GM23338 (cell line): ENCODE data around the gene DOCK1. TPM values are rescaled to one million over a fixed set of nuclear protein-coding genes. Genes with fewer than 3 reads are reported as not detected.

Experiments used
- ATAC-seq: fragments of 200-7000 bp; cut with Tn5 transposase; 3 replicates; pipeline ENCODE4 v1.9.1; 2020
- DNase-seq: peaks from one replicate; pipeline ENCODE4 v3.0.0-alpha.2; 2015; ENCODE audit warnings: low spot score
- H2AFZ ChIP-seq: fragments of 200-600 bp; sonication (generic); 2 replicates; pipeline ENCODE4 v1.8.0; 2016; ENCODE audit warnings: antibody characterized with exemption, mild to moderate bottlenecking, moderate library complexity
- H3F3A ChIP-seq: fragments of 200-600 bp; sonication (generic); replicated peaks from 2 replicates; pipeline ENCODE4 v1.8.0; 2017; ENCODE audit warnings: antibody characterized with exemption, mixed run types, low read depth
- H3K27ac ChIP-seq: fragments of 200-600 bp; sonication (generic); 2 replicates; pipeline ENCODE4 v1.6.1; 2016; ENCODE audit warnings: low read depth
- H3K27me3 ChIP-seq: fragments of 200-600 bp; sonication (generic); 2 replicates; pipeline ENCODE4 v1.8.0; 2016; ENCODE audit warnings: mild to moderate bottlenecking, mixed run types, moderate library complexity; ENCODE audit not compliant: insufficient read depth
- H3K36me3 ChIP-seq: fragments of 200-600 bp; sonication (generic); 2 replicates; pipeline ENCODE4 v1.8.0; 2016; ENCODE audit warnings: mild to moderate bottlenecking; ENCODE audit not compliant: insufficient read depth
- H3K4me1 ChIP-seq: fragments of 200-600 bp; sonication (generic); 2 replicates; pipeline ENCODE4 v1.8.0; 2016; ENCODE audit warnings: mild to moderate bottlenecking, moderate library complexity; ENCODE audit not compliant: insufficient read depth
- H3K4me2 ChIP-seq: fragments of 200-600 bp; sonication (generic); 2 replicates; pipeline ENCODE4 v1.7.1; 2017; ENCODE audit warnings: mixed run types
- H3K4me3 ChIP-seq: fragments of 200-600 bp; sonication (generic); 2 replicates; pipeline ENCODE4 v1.6.1; 2016; ENCODE audit warnings: mixed run types
- H3K79me2 ChIP-seq: fragments of 200-600 bp; sonication (generic); replicated peaks from 2 replicates; pipeline ENCODE4 v1.8.0; 2017; ENCODE audit warnings: mild to moderate bottlenecking; ENCODE audit not compliant: insufficient read depth
- H3K9me2 ChIP-seq: fragments of 200-600 bp; sonication (generic); 2 replicates; pipeline ENCODE4 v1.8.0; 2017; ENCODE audit not compliant: insufficient read depth
- H4K20me1 ChIP-seq: fragments of 200-600 bp; sonication (generic); replicated peaks from 2 replicates; pipeline ENCODE4 v1.8.0; 2017; ENCODE audit warnings: mild to moderate bottlenecking; ENCODE audit not compliant: insufficient read depth
- H3K27ac Mint-ChIP-seq: 2 replicates; pipeline ENCODE4 v1.8.0; 2020; ENCODE audit warnings: inconsistent platforms, mild to moderate bottlenecking, moderate library complexity, mixed read lengths
- H3K27me3 Mint-ChIP-seq: 3 replicates; pipeline ENCODE4 v1.8.0; 2022; ENCODE audit warnings: low read depth, mild to moderate bottlenecking, moderate library complexity, mixed read lengths, inconsistent platforms; ENCODE audit not compliant: insufficient read depth, poor library complexity
- H3K36me3 Mint-ChIP-seq: 3 replicates; pipeline ENCODE4 v1.8.0; 2021; ENCODE audit warnings: low read depth, mild to moderate bottlenecking, inconsistent platforms, moderate library complexity, mixed read lengths
- H3K4me1 Mint-ChIP-seq: 3 replicates; pipeline ENCODE4 v1.8.0; 2020; ENCODE audit warnings: mild to moderate bottlenecking, inconsistent platforms, mixed read lengths
- H3K4me3 Mint-ChIP-seq: 3 replicates; pipeline ENCODE4 v1.8.0; 2021; ENCODE audit warnings: moderate library complexity, mild to moderate bottlenecking, inconsistent platforms, mixed read lengths
- H3K9me3 Mint-ChIP-seq: 3 replicates; pipeline ENCODE4 v1.8.0; 2020; ENCODE audit warnings: moderate library complexity, mild to moderate bottlenecking, inconsistent platforms, mixed read lengths
- CREB1 ChIP-seq: fragments of 250-450 bp; sonication (Bioruptor Pico); IDR thresholded peaks from 2 replicates; pipeline ENCODE4 v1.5.0; 2020; ENCODE audit warnings: low read depth, mild to moderate bottlenecking, moderate library complexity
- EZH2 ChIP-seq: fragments of 200-600 bp; sonication (generic); IDR thresholded peaks from one replicate; pipeline ENCODE4 v1.8.0; 2017; ENCODE audit warnings: antibody characterized with exemption, mild to moderate bottlenecking, low read depth; ENCODE audit not compliant: unreplicated experiment
- EZH2phosphoT487 ChIP-seq: fragments of 200-600 bp; sonication (generic); IDR thresholded peaks from one replicate; pipeline ENCODE4 v1.8.1; 2018; ENCODE audit warnings: antibody characterized with exemption; ENCODE audit not compliant: unreplicated experiment
- JUNB ChIP-seq: IDR thresholded peaks from one replicate; pipeline ENCODE4 v1.6.1; 2016; ENCODE audit warnings: antibody characterized with exemption; ENCODE audit not compliant: unreplicated experiment
- NANOG ChIP-seq: IDR thresholded peaks from 2 replicates; pipeline ENCODE4 v1.6.1; 2016; ENCODE audit warnings: antibody characterized with exemption, borderline replicate concordance
- POLR2AphosphoS5 ChIP-seq: IDR thresholded peaks from 2 replicates; pipeline ENCODE4 v1.6.1; 2016; ENCODE audit warnings: antibody characterized with exemption, low read depth
- STAT1 ChIP-seq: IDR thresholded peaks from one replicate; pipeline ENCODE4 v1.6.1; 2016; ENCODE audit warnings: antibody characterized with exemption; ENCODE audit not compliant: unreplicated experiment
- ZNF114 ChIP-seq: fragments of 250-450 bp; sonication (Bioruptor Pico); IDR thresholded peaks from 2 replicates; pipeline ENCODE4 v1.5.0; 2020; ENCODE audit warnings: mild to moderate bottlenecking, moderate library complexity
- ZNF331 ChIP-seq: fragments of 250-450 bp; sonication (Bioruptor Pico); IDR thresholded peaks from 2 replicates; pipeline ENCODE4 v1.5.0; 2020; ENCODE audit warnings: low read depth, mild to moderate bottlenecking, moderate library complexity
- polyA plus RNA-seq: library from polyadenylated mRNA; unstranded; fragments of >200 nt; fragmentation: Nextera tagmentation; extraction: Ambion mirVana; gene quantifications from 2 replicates; pipeline ENCODE4 v1.2.1, GENCODE V29; 2016
- total RNA-seq: library from RNA; depleted of rRNA; stranded (reverse); fragments of >200 nt; shearing (Covaris generic); gene quantifications from 2 replicates; pipeline ENCODE4 v1.2.3, GENCODE V29; 2014
- TF ChIP-seq, protein P1 (sequence below), 2 experiments: fragments of 200-600 bp in 1 of 2; sonication (generic) in 1 of 2; conservative IDR thresholded peaks; 2 replicates each; pipeline versions ENCODE4 v1.5.1 to v1.6.1; 2016 to 2017; ENCODE audit warnings: antibody characterized with exemption in 2 of 2, low read depth in 2 of 2, mild to moderate bottlenecking in 2 of 2, moderate library complexity in 1 of 2
- TF ChIP-seq, protein P2 (sequence below): IDR thresholded peaks from 2 replicates; pipeline ENCODE4 v1.6.1; 2016; ENCODE audit warnings: antibody characterized with exemption
- TF ChIP-seq, protein P3 (sequence below): fragments of 250-450 bp; sonication (Bioruptor Pico); IDR thresholded peaks from 2 replicates; pipeline ENCODE4 v1.5.0; 2020; ENCODE audit warnings: mild to moderate bottlenecking, moderate library complexity
- TF ChIP-seq, protein P4 (sequence below): IDR thresholded peaks from one replicate; pipeline ENCODE4 v1.6.1; 2018; ENCODE audit warnings: antibody characterized with exemption; ENCODE audit not compliant: unreplicated experiment

DOCK1 gene
- total and polyA plus RNA-seq, 2 experiments from 2014 or later = 13.2 to 55.3 TPM

DNA sequence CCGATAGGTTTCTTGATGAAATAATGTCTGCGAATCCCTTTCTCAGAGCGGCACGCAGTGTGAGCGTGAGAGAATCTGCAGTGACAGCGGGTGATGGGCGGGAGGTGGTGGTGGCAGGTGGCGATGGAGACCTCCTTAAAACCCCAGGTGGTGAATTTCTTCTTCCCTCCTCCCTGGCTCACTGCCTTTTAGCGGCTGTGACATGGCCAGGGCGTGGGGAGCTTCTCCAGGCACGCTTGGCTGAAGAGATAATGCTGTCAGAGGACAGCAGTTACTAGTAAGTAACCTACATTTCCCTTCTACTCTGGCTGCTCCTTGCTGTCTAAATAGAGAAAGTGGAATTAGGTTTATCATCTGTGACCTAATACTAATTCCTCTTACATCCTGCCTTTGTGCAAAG lies 432.6 kb downstream of the DOCK1 start:
- Histone ChIP-seq H3K9me2 (no peaks in the 10 kb centered on the region), H2AFZ (no peak overlapping the region), H3K4me1 (no peaks in the 10 kb centered on the region), H3K79me2 (no peaks in the 10 kb centered on the region), H3K27me3 (no peaks in the 10 kb centered on the region), H3K27ac (no peak overlapping the region), H3K4me3 (no peak overlapping the region), H3F3A (no peaks in the 10 kb centered on the region), H3K36me3 (no peaks in the 10 kb centered on the region), H3K4me2 (no peak overlapping the region), H4K20me1 (no peaks in the 10 kb centered on the region)
- H3K4me3 Mint-ChIP-seq = no peak overlapping the region
- DNase-seq (peak; percentile 17), ATAC-seq (no peak; the same call in 1 of the 3 replicates)
- peaks cover 44% of the 10 kb centered on the region for H3K4me1 Mint-ChIP-seq
- H3K27ac Mint-ChIP-seq = no peak overlapping the region
- TF ChIP-seq, protein P1, sequence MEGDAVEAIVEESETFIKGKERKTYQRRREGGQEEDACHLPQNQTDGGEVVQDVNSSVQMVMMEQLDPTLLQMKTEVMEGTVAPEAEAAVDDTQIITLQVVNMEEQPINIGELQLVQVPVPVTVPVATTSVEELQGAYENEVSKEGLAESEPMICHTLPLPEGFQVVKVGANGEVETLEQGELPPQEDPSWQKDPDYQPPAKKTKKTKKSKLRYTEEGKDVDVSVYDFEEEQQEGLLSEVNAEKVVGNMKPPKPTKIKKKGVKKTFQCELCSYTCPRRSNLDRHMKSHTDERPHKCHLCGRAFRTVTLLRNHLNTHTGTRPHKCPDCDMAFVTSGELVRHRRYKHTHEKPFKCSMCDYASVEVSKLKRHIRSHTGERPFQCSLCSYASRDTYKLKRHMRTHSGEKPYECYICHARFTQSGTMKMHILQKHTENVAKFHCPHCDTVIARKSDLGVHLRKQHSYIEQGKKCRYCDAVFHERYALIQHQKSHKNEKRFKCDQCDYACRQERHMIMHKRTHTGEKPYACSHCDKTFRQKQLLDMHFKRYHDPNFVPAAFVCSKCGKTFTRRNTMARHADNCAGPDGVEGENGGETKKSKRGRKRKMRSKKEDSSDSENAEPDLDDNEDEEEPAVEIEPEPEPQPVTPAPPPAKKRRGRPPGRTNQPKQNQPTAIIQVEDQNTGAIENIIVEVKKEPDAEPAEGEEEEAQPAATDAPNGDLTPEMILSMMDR (conservative IDR thresholded peaks at IDR 0.05; ENCODE audit: low read depth in 2 of 2) = no peak
- no peak for TF ChIP-seq ZNF114 (CRISPR knock-in tag)
- TF ChIP-seq, protein P2, sequence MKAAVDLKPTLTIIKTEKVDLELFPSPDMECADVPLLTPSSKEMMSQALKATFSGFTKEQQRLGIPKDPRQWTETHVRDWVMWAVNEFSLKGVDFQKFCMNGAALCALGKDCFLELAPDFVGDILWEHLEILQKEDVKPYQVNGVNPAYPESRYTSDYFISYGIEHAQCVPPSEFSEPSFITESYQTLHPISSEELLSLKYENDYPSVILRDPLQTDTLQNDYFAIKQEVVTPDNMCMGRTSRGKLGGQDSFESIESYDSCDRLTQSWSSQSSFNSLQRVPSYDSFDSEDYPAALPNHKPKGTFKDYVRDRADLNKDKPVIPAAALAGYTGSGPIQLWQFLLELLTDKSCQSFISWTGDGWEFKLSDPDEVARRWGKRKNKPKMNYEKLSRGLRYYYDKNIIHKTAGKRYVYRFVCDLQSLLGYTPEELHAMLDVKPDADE = no peak
- no peak for TF ChIP-seq EZH2
- no peak for TF ChIP-seq POLR2AphosphoS5
- TF ChIP-seq, protein P3, sequence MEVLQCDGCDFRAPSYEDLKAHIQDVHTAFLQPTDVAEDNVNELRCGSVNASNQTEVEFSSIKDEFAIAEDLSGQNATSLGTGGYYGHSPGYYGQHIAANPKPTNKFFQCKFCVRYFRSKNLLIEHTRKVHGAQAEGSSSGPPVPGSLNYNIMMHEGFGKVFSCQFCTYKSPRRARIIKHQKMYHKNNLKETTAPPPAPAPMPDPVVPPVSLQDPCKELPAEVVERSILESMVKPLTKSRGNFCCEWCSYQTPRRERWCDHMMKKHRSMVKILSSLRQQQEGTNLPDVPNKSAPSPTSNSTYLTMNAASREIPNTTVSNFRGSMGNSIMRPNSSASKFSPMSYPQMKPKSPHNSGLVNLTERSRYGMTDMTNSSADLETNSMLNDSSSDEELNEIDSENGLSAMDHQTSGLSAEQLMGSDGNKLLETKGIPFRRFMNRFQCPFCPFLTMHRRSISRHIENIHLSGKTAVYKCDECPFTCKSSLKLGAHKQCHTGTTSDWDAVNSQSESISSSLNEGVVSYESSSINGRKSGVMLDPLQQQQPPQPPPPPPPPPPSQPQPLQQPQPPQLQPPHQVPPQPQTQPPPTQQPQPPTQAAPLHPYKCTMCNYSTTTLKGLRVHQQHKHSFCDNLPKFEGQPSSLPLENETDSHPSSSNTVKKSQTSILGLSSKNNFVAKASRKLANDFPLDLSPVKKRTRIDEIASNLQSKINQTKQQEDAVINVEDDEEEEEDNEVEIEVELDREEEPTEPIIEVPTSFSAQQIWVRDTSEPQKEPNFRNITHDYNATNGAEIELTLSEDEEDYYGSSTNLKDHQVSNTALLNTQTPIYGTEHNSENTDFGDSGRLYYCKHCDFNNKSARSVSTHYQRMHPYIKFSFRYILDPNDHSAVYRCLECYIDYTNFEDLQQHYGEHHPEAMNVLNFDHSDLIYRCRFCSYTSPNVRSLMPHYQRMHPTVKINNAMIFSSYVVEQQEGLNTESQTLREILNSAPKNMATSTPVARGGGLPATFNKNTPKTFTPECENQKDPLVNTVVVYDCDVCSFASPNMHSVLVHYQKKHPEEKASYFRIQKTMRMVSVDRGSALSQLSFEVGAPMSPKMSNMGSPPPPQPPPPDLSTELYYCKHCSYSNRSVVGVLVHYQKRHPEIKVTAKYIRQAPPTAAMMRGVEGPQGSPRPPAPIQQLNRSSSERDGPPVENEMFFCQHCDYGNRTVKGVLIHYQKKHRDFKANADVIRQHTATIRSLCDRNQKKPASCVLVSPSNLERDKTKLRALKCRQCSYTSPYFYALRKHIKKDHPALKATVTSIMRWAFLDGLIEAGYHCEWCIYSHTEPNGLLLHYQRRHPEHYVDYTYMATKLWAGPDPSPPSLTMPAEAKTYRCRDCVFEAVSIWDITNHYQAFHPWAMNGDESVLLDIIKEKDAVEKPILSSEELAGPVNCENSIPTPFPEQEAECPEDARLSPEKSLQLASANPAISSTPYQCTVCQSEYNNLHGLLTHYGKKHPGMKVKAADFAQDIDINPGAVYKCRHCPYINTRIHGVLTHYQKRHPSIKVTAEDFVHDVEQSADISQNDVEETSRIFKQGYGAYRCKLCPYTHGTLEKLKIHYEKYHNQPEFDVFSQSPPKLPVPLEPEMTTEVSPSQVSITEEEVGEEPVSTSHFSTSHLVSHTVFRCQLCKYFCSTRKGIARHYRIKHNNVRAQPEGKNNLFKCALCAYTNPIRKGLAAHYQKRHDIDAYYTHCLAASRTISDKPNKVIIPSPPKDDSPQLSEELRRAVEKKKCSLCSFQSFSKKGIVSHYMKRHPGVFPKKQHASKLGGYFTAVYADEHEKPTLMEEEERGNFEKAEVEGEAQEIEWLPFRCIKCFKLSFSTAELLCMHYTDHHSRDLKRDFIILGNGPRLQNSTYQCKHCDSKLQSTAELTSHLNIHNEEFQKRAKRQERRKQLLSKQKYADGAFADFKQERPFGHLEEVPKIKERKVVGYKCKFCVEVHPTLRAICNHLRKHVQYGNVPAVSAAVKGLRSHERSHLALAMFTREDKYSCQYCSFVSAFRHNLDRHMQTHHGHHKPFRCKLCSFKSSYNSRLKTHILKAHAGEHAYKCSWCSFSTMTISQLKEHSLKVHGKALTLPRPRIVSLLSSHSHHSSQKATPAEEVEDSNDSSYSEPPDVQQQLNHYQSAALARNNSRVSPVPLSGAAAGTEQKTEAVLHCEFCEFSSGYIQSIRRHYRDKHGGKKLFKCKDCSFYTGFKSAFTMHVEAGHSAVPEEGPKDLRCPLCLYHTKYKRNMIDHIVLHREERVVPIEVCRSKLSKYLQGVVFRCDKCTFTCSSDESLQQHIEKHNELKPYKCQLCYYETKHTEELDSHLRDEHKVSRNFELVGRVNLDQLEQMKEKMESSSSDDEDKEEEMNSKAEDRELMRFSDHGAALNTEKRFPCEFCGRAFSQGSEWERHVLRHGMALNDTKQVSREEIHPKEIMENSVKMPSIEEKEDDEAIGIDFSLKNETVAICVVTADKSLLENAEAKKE (CRISPR knock-in tag) = no peak
- TF ChIP-seq EZH2phosphoT487 = no peak
- TF ChIP-seq, protein P4, sequence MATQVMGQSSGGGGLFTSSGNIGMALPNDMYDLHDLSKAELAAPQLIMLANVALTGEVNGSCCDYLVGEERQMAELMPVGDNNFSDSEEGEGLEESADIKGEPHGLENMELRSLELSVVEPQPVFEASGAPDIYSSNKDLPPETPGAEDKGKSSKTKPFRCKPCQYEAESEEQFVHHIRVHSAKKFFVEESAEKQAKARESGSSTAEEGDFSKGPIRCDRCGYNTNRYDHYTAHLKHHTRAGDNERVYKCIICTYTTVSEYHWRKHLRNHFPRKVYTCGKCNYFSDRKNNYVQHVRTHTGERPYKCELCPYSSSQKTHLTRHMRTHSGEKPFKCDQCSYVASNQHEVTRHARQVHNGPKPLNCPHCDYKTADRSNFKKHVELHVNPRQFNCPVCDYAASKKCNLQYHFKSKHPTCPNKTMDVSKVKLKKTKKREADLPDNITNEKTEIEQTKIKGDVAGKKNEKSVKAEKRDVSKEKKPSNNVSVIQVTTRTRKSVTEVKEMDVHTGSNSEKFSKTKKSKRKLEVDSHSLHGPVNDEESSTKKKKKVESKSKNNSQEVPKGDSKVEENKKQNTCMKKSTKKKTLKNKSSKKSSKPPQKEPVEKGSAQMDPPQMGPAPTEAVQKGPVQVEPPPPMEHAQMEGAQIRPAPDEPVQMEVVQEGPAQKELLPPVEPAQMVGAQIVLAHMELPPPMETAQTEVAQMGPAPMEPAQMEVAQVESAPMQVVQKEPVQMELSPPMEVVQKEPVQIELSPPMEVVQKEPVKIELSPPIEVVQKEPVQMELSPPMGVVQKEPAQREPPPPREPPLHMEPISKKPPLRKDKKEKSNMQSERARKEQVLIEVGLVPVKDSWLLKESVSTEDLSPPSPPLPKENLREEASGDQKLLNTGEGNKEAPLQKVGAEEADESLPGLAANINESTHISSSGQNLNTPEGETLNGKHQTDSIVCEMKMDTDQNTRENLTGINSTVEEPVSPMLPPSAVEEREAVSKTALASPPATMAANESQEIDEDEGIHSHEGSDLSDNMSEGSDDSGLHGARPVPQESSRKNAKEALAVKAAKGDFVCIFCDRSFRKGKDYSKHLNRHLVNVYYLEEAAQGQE = no peak
- no peak for TF ChIP-seq CREB1 (CRISPR knock-in tag)
- TF ChIP-seq STAT1 = no peak
- no peak for TF ChIP-seq NANOG
- TF ChIP-seq ZNF331 (CRISPR knock-in tag) = no peak
- no peak for TF ChIP-seq JUNB
- no peaks in the 10 kb centered on the region for H3K9me3 Mint-ChIP-seq
- H3K36me3 Mint-ChIP-seq = no peaks in the 10 kb centered on the region
- H3K27me3 Mint-ChIP-seq = peaks cover 2% of the 10 kb centered on the region
